Spinal cord (tissue), 10 donors: Measurements from ENCODE around the gene KCNJ6. TPM values are rescaled to one million over a fixed set of nuclear protein-coding genes. Genes with fewer than 3 reads are reported as not detected.

Source experiments
- DNase-seq, 6 donors: peaks; one replicate each; pipeline versions ENCODE4 v3.0.0 to v3.0.0-alpha.2; 2013 to 2015; ENCODE audit warnings: low spot score in 6 of 6, low read depth in 4 of 6
- H3K27ac ChIP-seq: one replicate; pipeline ENCODE4 v1.5.1; 2013; ENCODE audit warnings: low read depth, low read length, control low read depth
- H3K27me3 ChIP-seq: one replicate; pipeline ENCODE4 v1.6.1; 2013; ENCODE audit warnings: low read length; ENCODE audit not compliant: control insufficient read depth, insufficient read depth
- H3K36me3 ChIP-seq: one replicate; pipeline ENCODE4 v1.6.1; 2013; ENCODE audit warnings: low read length; ENCODE audit not compliant: control insufficient read depth, insufficient read depth
- H3K4me1 ChIP-seq: one replicate; pipeline ENCODE4 v1.6.1; 2013; ENCODE audit warnings: low read length; ENCODE audit not compliant: control insufficient read depth, insufficient read depth
- H3K4me3 ChIP-seq: one replicate; pipeline ENCODE4 v1.5.1; 2013; ENCODE audit warnings: low read depth, low read length, control low read depth
- H3K9me3 ChIP-seq: one replicate; pipeline ENCODE4 v1.6.1; 2013; ENCODE audit warnings: low read length; ENCODE audit not compliant: control insufficient read depth, insufficient read depth
- WGBS: methylation state at CpG from one replicate; pipeline ENCODE4 v1.1.5; 2013; ENCODE audit warnings: missing lambda C conversion rate; ENCODE audit not compliant: insufficient coverage; 5-methylcytosine and 5-hydroxymethylcytosine counted together
- polyA plus RNA-seq, 2 donors: library from polyadenylated mRNA; unstranded; fragments of 120-200 nt; gene quantifications; one replicate each; pipeline ENCODE4 v1.2.1, GENCODE V29; 2013; ENCODE audit not compliant: insufficient read length in 2 of 2
- total RNA-seq, 2 donors: library from RNA; depleted of rRNA in 1 of 2; stranded (reverse); fragments of 120-200 nt in 1 of 2; fragments of >200 nt in 1 of 2; gene quantifications; one replicate each; pipeline versions ENCODE4 v1.2.3 to v1.2.4, GENCODE V29; 2013 to 2014
- donor health status: healthy.

KCNJ6 gene
- total and polyA plus RNA-seq, 4 donors = 4.1 to 8.7 (median 4.8) TPM

GRCh38 chr21:37797403-37797802 lies 118.9 kb downstream of the KCNJ6 start:
- H3K27me3 ChIP-seq = no peaks in the 10 kb centered on the region
- no peak overlapping the region for H3K4me3 ChIP-seq
- no peaks in the 10 kb centered on the region for H3K9me3 ChIP-seq
- no peaks in the 10 kb centered on the region for H3K4me1 ChIP-seq
- no peak for DNase-seq
- no peak overlapping the region for H3K27ac ChIP-seq
- WGBS = 76% methylated on average over 2 of the region's 4 CpGs
- no peaks in the 10 kb centered on the region for H3K36me3 ChIP-seq

GRCh38 chr21:37796011-37796410 lies 120.2 kb downstream of the KCNJ6 start:
- Histone ChIP-seq H3K27me3 (no peaks in the 10 kb centered on the region), H3K9me3 (no peaks in the 10 kb centered on the region), H3K4me3 (no peak overlapping the region), H3K36me3 (no peaks in the 10 kb centered on the region), H3K27ac (no peak overlapping the region), H3K4me1 (no peaks in the 10 kb centered on the region)
- DNase-seq = no peak
- 84% methylated on average over 13 of the region's 13 CpGs for WGBS

GRCh38 chr21:37793660-37794059 lies 122.6 kb downstream of the KCNJ6 start:
- Histone ChIP-seq H3K27ac (no peak overlapping the region), H3K4me3 (no peak overlapping the region), H3K27me3 (no peaks in the 10 kb centered on the region), H3K36me3 (no peaks in the 10 kb centered on the region), H3K9me3 (no peaks in the 10 kb centered on the region), H3K4me1 (no peaks in the 10 kb centered on the region)
- no peak for DNase-seq
- WGBS = no CpG with 5 or more reads among the region's 1 CpG

- H3K27ac ChIP-seq = no peak overlapping the region
- peak in 1 of 6 donors; percentile 7 for DNase-seq
- 100% methylated on average over 2 of the region's 3 CpGs for WGBS
- no peaks in the 10 kb centered on the region for H3K27me3 ChIP-seq
- H3K36me3 ChIP-seq = no peaks in the 10 kb centered on the region
- no peaks in the 10 kb centered on the region for H3K9me3 ChIP-seq
- no peaks in the 10 kb centered on the region for H3K4me1 ChIP-seq
- no peak overlapping the region for H3K4me3 ChIP-seq
Observed at GRCh38 chr21:37792046-37792445, 124.2 kb downstream of the KCNJ6 start.

GRCh38 chr21:37790905-37791304 lies 125.4 kb downstream of the KCNJ6 start:
- Histone ChIP-seq H3K36me3 (no peaks in the 10 kb centered on the region), H3K27me3 (no peaks in the 10 kb centered on the region), H3K4me3 (no peak overlapping the region), H3K9me3 (no peaks in the 10 kb centered on the region), H3K4me1 (no peaks in the 10 kb centered on the region), H3K27ac (no peak overlapping the region)
- WGBS = 74% methylated on average over 3 of the region's 5 CpGs
- DNase-seq = peak in 2 of 6 donors; percentile 25 to 78

GRCh38 chr21:37788503-37788902 lies 127.8 kb downstream of the KCNJ6 start:
- H3K9me3 ChIP-seq = no peaks in the 10 kb centered on the region
- no peaks in the 10 kb centered on the region for H3K27me3 ChIP-seq
- H3K36me3 ChIP-seq = no peaks in the 10 kb centered on the region
- H3K27ac ChIP-seq = no peak overlapping the region
- WGBS = 83% methylated on average over 4 of the region's 4 CpGs
- peaks cover 9% of the 10 kb centered on the region for H3K4me1 ChIP-seq
- H3K4me3 ChIP-seq = no peak overlapping the region
- DNase-seq = no peak

GRCh38 chr21:37787456-37787855 lies 128.8 kb downstream of the KCNJ6 start:
- Histone ChIP-seq H3K27ac (no peak overlapping the region), H3K4me3 (no peak overlapping the region), H3K36me3 (no peaks in the 10 kb centered on the region), H3K27me3 (no peaks in the 10 kb centered on the region), H3K4me1 (peaks cover 9% of the 10 kb centered on the region), H3K9me3 (no peaks in the 10 kb centered on the region)
- no peak for DNase-seq
- WGBS = no CpG with 5 or more reads among the region's 1 CpG

GRCh38 chr21:37784591-37785318 lies 131.5 kb downstream of the KCNJ6 start:
- H3K27ac ChIP-seq = no peak overlapping the region
- DNase-seq = peak in 2 of 6 donors; percentile 18 to 81

GRCh38 chr21:37783016-37783415 lies 133.2 kb downstream of the KCNJ6 start:
- no peak overlapping the region for H3K4me3 ChIP-seq
- 100% methylated on average over 2 of the region's 6 CpGs for WGBS
- DNase-seq = no peak

More at GRCh38 chr21:37784591-37785318, 131.5 kb downstream of the KCNJ6 start:
- H3K9me3 ChIP-seq = no peaks in the 10 kb centered on the region
- H3K27me3 ChIP-seq = no peaks in the 10 kb centered on the region
- H3K4me1 ChIP-seq = peaks cover 9% of the 10 kb centered on the region
- WGBS = 44% methylated on average over 6 of the region's 7 CpGs
- H3K36me3 ChIP-seq = no peaks in the 10 kb centered on the region
- H3K4me3 ChIP-seq = no peak overlapping the region

More at GRCh38 chr21:37783016-37783415, 133.2 kb downstream of the KCNJ6 start:
- H3K4me1 ChIP-seq = peaks cover 9% of the 10 kb centered on the region
- no peak overlapping the region for H3K27ac ChIP-seq
- no peaks in the 10 kb centered on the region for H3K36me3 ChIP-seq
- H3K27me3 ChIP-seq = no peaks in the 10 kb centered on the region
- no peaks in the 10 kb centered on the region for H3K9me3 ChIP-seq
